Adrenal gland (tissue), 12 donors: ENCODE measurements around the gene CACNA1G. TPM values are rescaled to one million over a fixed set of nuclear protein-coding genes. Genes with fewer than 3 reads are reported as not detected.
A peak's percentile ranks its signal among the peaks of the same experiment; 100 is the strongest.

Experiments used
- DNase-seq, 7 donors: peaks; one replicate each; pipeline ENCODE4 v3.0.0-alpha.2; 2019 to 2020
- H3K27ac ChIP-seq, 5 donors: fragments of 200-600 bp; sonication (generic) in 4 of 5; 1 replicate in 3 of 5; 2 replicates in 2 of 5; pipeline versions ENCODE4 v1.5.1 to v1.8.0; 2016 to 2020; ENCODE audit warnings: mild to moderate bottlenecking in 1 of 5
- H3K27me3 ChIP-seq: fragments of 200-600 bp; 2 replicates; pipeline ENCODE4 v1.8.0; 2021
- H3K36me3 ChIP-seq, 2 donors: fragments of 200-600 bp; replicated peaks in 1 of 2; 1 replicate in 1 of 2; 2 replicates in 1 of 2; pipeline versions ENCODE4 v1.5.1 to v1.8.0; 2018 to 2022
- H3K4me1 ChIP-seq, 2 donors: fragments of 200-600 bp; replicated peaks in 1 of 2; 1 replicate in 1 of 2; 2 replicates in 1 of 2; pipeline versions ENCODE4 v1.5.1 to v1.8.0; 2018 to 2021
- H3K4me3 ChIP-seq, 4 donors: fragments of 200-600 bp; sonication (generic) in 3 of 4; one replicate each; pipeline ENCODE4 v1.5.1; 2016 to 2018
- H3K9me3 ChIP-seq, 3 donors: fragments of 200-600 bp; sonication (generic) in 1 of 3; replicated peaks in 1 of 3; 1 replicate in 2 of 3; 2 replicates in 1 of 3; pipeline versions ENCODE4 v1.5.1 to v1.8.0; 2016 to 2021
- CTCF ChIP-seq, 6 experiments: fragments of 450-650 bp in 4 of 6; fragments of 200-600 bp in 2 of 6; sonication (generic) in 1 of 6; IDR thresholded peaks; 1 replicate in 5 of 6; 2 replicates in 1 of 6; pipeline versions ENCODE4 v1.5.1 to v1.8.0; 2016 to 2021; ENCODE audit warnings: antibody characterized with exemption in 6 of 6, mild to moderate bottlenecking in 2 of 6, moderate library complexity in 1 of 6
- POLR2A ChIP-seq, 2 donors: fragments of 450-650 bp; IDR thresholded peaks; one replicate each; pipeline ENCODE4 v1.6.1; 2017; ENCODE audit warnings: antibody characterized with exemption in 2 of 2, mild to moderate bottlenecking in 2 of 2, moderate library complexity in 1 of 2
- WGBS, 4 donors: extraction: QIAGEN DNeasy Blood & Tissue Kit in 2 of 4; methylation state at CpG; one replicate each; pipeline versions ENCODE4 v1.1.5 to v1.1.7; 2013 to 2017; 5-methylcytosine and 5-hydroxymethylcytosine counted together
- intact Hi-C, 2 donors: fragments of 100-400 bp; cut with DNase I; formaldehyde crosslinking; loops; one replicate each; pipeline versions ENCODE4 v1.14.1 to v1.15.0; 2022 to 2023
- polyA plus RNA-seq, 3 donors: library from polyadenylated mRNA; stranded (reverse); fragments of 200-250 nt in 2 of 3; fragments of 350-450 nt in 1 of 3; fragmentation: Illumina TruSeq in 1 of 3; extraction: RNeasy Lipid Tissue Mini Kit (QIAGEN cat#74804) in 1 of 3; gene quantifications; one replicate each; pipeline ENCODE4 v1.2.3, GENCODE V29; 2013 to 2014
- total RNA-seq, 9 donors: library from RNA; depleted of rRNA in 4 of 9; stranded (reverse); fragments of >200 nt in 4 of 9; fragments of 120-200 nt in 1 of 9; fragmentation: NEBNext Ultra II Directional in 1 of 9; extraction: Animal tissue kit (Norgen Biotek cat#: 25700) in 1 of 9; gene quantifications; one replicate each; pipeline versions ENCODE4 v1.1.0 to v1.2.4, GENCODE V29; 2013 to 2023
- donor health status: healthy with polysubstance abuse.
- donor health status: Bipolar disorder and iron deficiency.
- donor health status: DM: yes; HTN: yes; CAD: no.
- donor health status: DM: no; HTN: no; CAD: no.
- donor health status: DM: no; HTN: no; CAD: no.
- donor health status: DM: yes; HTN: yes; CAD: no.

CACNA1G gene
- total and polyA plus RNA-seq, 12 donors = 0.05 to 2.6 (median 0.14) TPM; not detected in 1

- Histone ChIP-seq H3K36me3 (no peaks in the 10 kb centered on the region), H3K4me3 (no peak overlapping the region), H3K27ac (no peak overlapping the region), H3K27me3 (peaks cover 13% of the 10 kb centered on the region), H3K9me3 (no peaks in the 10 kb centered on the region), H3K4me1 (peaks cover 22 to 28% of the 10 kb centered on the region in 2 donors)
- no peak for DNase-seq
- WGBS, 4 donors = 47 to 64% (median 49%) methylated on average over 10 to 22 of the region's 22 CpGs
- intact Hi-C loops = loop anchor here in 1 of 2 donors (5.0 kb wide), 1 partner anchor 45 kb away; no protein-coding TSS in a partner anchor
- TF ChIP-seq CTCF (IDR thresholded peaks at IDR 0.05) = no peak
- TF ChIP-seq POLR2A (IDR thresholded peaks at IDR 0.05) = no peak
Observed at GRCh38 chr17:50562242-50563091, 2.0 kb downstream of the CACNA1G start.

GRCh38 chr17:50563092-50563511 lies 2.6 kb downstream of the CACNA1G start:
- 78 to 89% (median 80%) methylated on average over 3 to 4 of the region's 4 CpGs for WGBS, 4 donors
- Histone ChIP-seq H3K27me3 (peaks cover 13% of the 10 kb centered on the region), H3K4me3 (no peak overlapping the region), H3K9me3 (no peaks in the 10 kb centered on the region), H3K4me1 (peaks cover 22 to 28% of the 10 kb centered on the region in 2 donors), H3K27ac (no peak overlapping the region), H3K36me3 (no peaks in the 10 kb centered on the region)
- intact Hi-C loops = loop anchor here in 1 of 2 donors (5.0 kb wide), 1 partner anchor 44 kb away; no protein-coding TSS in a partner anchor
- TF ChIP-seq CTCF (IDR thresholded peaks at IDR 0.05) (no peak), POLR2A (IDR thresholded peaks at IDR 0.05) (no peak)
- DNase-seq = no peak

GRCh38 chr17:50564916-50565315 lies 4.4 kb downstream of the CACNA1G start:
- no peaks in the 10 kb centered on the region for H3K9me3 ChIP-seq
- DNase-seq = no peak
- H3K4me3 ChIP-seq = no peak overlapping the region
- peaks cover 12 to 16% of the 10 kb centered on the region in 2 donors for H3K4me1 ChIP-seq
- 45 to 61% (median 53%) methylated on average over 13 to 19 of the region's 19 CpGs for WGBS, 4 donors
- no peaks in the 10 kb centered on the region for H3K36me3 ChIP-seq
- H3K27me3 ChIP-seq = peaks cover 13% of the 10 kb centered on the region
- intact Hi-C loops = loop anchor here in 1 of 2 donors (5.0 kb wide), 1 partner anchor 42 kb away; no protein-coding TSS in a partner anchor
- peak overlapping the region in 1 of 5 donors; percentile 22 for H3K27ac ChIP-seq
- TF ChIP-seq POLR2A (IDR thresholded peaks at IDR 0.05) = no peak

- intact Hi-C loops = no loop called here
Observed at GRCh38 chr17:50565402-50566350, 5.2 kb downstream of the CACNA1G start.

More at GRCh38 chr17:50565402-50566350, 5.2 kb downstream of the CACNA1G start:
- TF ChIP-seq CTCF (IDR thresholded peaks at IDR 0.05) (no peak), POLR2A (IDR thresholded peaks at IDR 0.05) (no peak)
- Histone ChIP-seq H3K9me3 (no peaks in the 10 kb centered on the region), H3K4me1 (peaks cover 7 to 9% of the 10 kb centered on the region in 2 donors), H3K27ac (no peak overlapping the region), H3K36me3 (no peaks in the 10 kb centered on the region), H3K27me3 (peaks cover 13% of the 10 kb centered on the region), H3K4me3 (no peak overlapping the region)
- no peak for DNase-seq
- WGBS, 4 donors = 52 to 58% (median 55%) methylated on average over 6 to 10 of the region's 10 CpGs
